Central memory CD4-positive, alpha-beta T cell (primary cell): ENCODE data around the gene P3H4.
"Not testable (repeated sequence)": the region's sequence is repeated elsewhere in the genome, so short reads cannot be mapped to it uniquely, and the experiment has no call there.

Experiments
- DNase-seq: peaks from one replicate; pipeline ENCODE4 v3.0.0; 2022
- total RNA-seq, 3 experiments: gene quantifications; one replicate each; lab custom pipeline; 2026; lab: John Stamatoyannopoulos, UW

The P3H4 gene
- total RNA-seq = 3.2 to 5.2 (median 4.6) reads per million in 3 experiments

GRCh38 chr17:41811549-41812380, at the start of gene P3H4:
TSS of gene P3H4 (minus strand) at chr17:41811949. CDS start at chr17:41811915, 34 bp downstream.
- DNase-seq = peak; percentile 73

GRCh38 chr17:41860254-41860931, 48.6 kb upstream of the P3H4 start:
- no peak for DNase-seq

GRCh38 chr17:41851382-41851781, 39.6 kb upstream of the P3H4 start:
- DNase-seq = not testable (repeated sequence)

GRCh38 chr17:41849251-41849990, 37.7 kb upstream of the P3H4 start:
- no peak for DNase-seq

GRCh38 chr17:41848788-41849187, 37.0 kb upstream of the P3H4 start:
- DNase-seq = no peak

- DNase-seq = no peak
Measured at GRCh38 chr17:41844971-41845370, 33.2 kb upstream of the P3H4 start.

GRCh38 chr17:41840781-41841180, 29.0 kb upstream of the P3H4 start:
- not testable (repeated sequence) for DNase-seq

- not testable (repeated sequence) for DNase-seq
Measured at GRCh38 chr17:41839448-41839847, 27.7 kb upstream of the P3H4 start.

GRCh38 chr17:41837761-41838538, 26.2 kb upstream of the P3H4 start, which contains the start of gene KLHL10:
TSS of gene KLHL10 (plus strand) at chr17:41837825. CDS start at chr17:41837933, 108 bp downstream.
- DNase-seq = no peak

- DNase-seq = no peak
Measured at GRCh38 chr17:41836550-41837196, 24.9 kb upstream of the P3H4 start.

GRCh38 chr17:41835800-41836549, 24.2 kb upstream of the P3H4 start, which contains the start of gene NT5C3B:
TSS of gene NT5C3B (minus strand) at chr17:41836232. CDS start at chr17:41836193, 39 bp downstream.
- DNase-seq = peak; percentile 29

GRCh38 chr17:41835214-41835799, 23.6 kb upstream of the P3H4 start:
- no peak for DNase-seq

- DNase-seq = not testable (repeated sequence)
Measured at GRCh38 chr17:41829961-41830360, 18.2 kb upstream of the P3H4 start.

- no peak for DNase-seq
Measured at GRCh38 chr17:41825175-41825845, 13.6 kb upstream of the P3H4 start.

GRCh38 chr17:41824086-41824485, 12.3 kb upstream of the P3H4 start:
- no peak for DNase-seq

GRCh38 chr17:41823580-41823979, 11.8 kb upstream of the P3H4 start:
- DNase-seq = no peak

- DNase-seq = no peak
Measured at GRCh38 chr17:41823141-41823524, 11.4 kb upstream of the P3H4 start.

GRCh38 chr17:41822216-41823140, 10.7 kb upstream of the P3H4 start:
- DNase-seq = no peak

GRCh38 chr17:41821776-41822175, 10.0 kb upstream of the P3H4 start:
- DNase-seq = no peak
